ENCODE measurements around the gene ARMC9. TPM values are rescaled to one million over a fixed set of nuclear protein-coding genes. Genes with fewer than 3 reads are reported as not detected.

The ARMC9 gene
- total and polyA plus RNA-seq, 2 of the 13 experiments (the other 11 are each of a cell fraction or from before 2014, with no cell fraction given) = 9.1 to 12.8 TPM

DNA sequence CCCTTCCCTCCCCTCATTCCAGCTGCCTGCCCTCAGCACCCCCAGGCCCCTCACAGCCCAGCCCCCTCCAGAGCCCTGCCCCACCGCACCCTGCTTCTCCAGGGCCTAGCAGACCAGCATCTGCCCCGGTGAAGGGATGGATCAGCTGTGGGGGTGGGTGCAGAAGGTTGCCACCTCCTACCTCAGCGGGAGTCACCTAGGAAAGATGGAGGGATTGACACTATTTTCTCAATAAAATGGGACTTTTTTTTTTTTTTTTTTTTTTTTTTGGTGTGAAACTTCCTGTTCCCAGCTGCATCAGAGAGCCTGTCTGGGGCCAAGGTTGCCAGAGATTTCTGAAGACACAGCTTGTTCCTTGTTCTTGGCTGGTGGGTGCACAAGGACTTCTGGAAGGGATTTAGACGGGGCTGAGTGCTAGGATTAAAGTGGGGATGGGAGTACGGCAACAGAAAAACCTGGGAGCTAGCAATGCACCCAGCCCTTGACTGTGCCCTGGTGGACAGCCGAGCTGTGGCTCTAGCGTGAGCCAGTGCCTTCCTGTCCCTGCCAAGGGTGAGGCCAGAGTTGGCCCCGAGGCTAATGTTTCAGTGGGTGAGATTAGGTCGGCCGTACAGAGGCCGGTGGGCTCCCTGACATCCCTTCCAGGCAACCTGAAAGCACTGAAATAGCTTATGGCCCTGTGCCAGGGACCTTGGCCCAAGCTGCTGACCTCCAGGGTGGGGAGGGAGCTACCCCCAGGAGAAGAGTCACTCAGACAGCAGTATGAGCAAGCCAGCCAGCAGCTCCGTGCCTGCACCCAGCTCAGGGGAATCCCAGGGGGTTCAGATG, 201.6 kb downstream of the ARMC9 start (continued):
- TF ChIP-seq, protein P1, sequence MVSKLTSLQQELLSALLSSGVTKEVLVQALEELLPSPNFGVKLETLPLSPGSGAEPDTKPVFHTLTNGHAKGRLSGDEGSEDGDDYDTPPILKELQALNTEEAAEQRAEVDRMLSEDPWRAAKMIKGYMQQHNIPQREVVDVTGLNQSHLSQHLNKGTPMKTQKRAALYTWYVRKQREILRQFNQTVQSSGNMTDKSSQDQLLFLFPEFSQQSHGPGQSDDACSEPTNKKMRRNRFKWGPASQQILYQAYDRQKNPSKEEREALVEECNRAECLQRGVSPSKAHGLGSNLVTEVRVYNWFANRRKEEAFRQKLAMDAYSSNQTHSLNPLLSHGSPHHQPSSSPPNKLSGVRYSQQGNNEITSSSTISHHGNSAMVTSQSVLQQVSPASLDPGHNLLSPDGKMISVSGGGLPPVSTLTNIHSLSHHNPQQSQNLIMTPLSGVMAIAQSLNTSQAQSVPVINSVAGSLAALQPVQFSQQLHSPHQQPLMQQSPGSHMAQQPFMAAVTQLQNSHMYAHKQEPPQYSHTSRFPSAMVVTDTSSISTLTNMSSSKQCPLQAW (CRISPR knock-in tag; IDR thresholded peaks at IDR 0.05) = no peak
- no peak for TF ChIP-seq MTF2 (CRISPR knock-in tag; IDR thresholded peaks at IDR 0.05; ENCODE audit: borderline replicate concordance)
- TF ChIP-seq, protein P2, sequence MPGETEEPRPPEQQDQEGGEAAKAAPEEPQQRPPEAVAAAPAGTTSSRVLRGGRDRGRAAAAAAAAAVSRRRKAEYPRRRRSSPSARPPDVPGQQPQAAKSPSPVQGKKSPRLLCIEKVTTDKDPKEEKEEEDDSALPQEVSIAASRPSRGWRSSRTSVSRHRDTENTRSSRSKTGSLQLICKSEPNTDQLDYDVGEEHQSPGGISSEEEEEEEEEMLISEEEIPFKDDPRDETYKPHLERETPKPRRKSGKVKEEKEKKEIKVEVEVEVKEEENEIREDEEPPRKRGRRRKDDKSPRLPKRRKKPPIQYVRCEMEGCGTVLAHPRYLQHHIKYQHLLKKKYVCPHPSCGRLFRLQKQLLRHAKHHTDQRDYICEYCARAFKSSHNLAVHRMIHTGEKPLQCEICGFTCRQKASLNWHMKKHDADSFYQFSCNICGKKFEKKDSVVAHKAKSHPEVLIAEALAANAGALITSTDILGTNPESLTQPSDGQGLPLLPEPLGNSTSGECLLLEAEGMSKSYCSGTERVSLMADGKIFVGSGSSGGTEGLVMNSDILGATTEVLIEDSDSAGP (CRISPR knock-in tag; IDR thresholded peaks at IDR 0.05; ENCODE audit: borderline replicate concordance) = peak; percentile 22; the same call in 1 of the 2 replicates
- TF ChIP-seq LCORL (IDR thresholded peaks at IDR 0.05) = no peak
- no peak for TF ChIP-seq LCORL (CRISPR knock-in tag; IDR thresholded peaks at IDR 0.05)
- TF ChIP-seq NR2F1 (CRISPR knock-in tag; IDR thresholded peaks at IDR 0.05) = peak; percentile 52 to 85; a peak in 3 of 4 replicates
- TF ChIP-seq HNRNPH1 (optimal IDR thresholded peaks at IDR 0.05; ENCODE audit: low read depth, low read length) = no peak
- no peak for TF ChIP-seq ZNF644 (CRISPR knock-in tag; IDR thresholded peaks at IDR 0.05; ENCODE audit: low read depth)
- TF ChIP-seq, protein P3, sequence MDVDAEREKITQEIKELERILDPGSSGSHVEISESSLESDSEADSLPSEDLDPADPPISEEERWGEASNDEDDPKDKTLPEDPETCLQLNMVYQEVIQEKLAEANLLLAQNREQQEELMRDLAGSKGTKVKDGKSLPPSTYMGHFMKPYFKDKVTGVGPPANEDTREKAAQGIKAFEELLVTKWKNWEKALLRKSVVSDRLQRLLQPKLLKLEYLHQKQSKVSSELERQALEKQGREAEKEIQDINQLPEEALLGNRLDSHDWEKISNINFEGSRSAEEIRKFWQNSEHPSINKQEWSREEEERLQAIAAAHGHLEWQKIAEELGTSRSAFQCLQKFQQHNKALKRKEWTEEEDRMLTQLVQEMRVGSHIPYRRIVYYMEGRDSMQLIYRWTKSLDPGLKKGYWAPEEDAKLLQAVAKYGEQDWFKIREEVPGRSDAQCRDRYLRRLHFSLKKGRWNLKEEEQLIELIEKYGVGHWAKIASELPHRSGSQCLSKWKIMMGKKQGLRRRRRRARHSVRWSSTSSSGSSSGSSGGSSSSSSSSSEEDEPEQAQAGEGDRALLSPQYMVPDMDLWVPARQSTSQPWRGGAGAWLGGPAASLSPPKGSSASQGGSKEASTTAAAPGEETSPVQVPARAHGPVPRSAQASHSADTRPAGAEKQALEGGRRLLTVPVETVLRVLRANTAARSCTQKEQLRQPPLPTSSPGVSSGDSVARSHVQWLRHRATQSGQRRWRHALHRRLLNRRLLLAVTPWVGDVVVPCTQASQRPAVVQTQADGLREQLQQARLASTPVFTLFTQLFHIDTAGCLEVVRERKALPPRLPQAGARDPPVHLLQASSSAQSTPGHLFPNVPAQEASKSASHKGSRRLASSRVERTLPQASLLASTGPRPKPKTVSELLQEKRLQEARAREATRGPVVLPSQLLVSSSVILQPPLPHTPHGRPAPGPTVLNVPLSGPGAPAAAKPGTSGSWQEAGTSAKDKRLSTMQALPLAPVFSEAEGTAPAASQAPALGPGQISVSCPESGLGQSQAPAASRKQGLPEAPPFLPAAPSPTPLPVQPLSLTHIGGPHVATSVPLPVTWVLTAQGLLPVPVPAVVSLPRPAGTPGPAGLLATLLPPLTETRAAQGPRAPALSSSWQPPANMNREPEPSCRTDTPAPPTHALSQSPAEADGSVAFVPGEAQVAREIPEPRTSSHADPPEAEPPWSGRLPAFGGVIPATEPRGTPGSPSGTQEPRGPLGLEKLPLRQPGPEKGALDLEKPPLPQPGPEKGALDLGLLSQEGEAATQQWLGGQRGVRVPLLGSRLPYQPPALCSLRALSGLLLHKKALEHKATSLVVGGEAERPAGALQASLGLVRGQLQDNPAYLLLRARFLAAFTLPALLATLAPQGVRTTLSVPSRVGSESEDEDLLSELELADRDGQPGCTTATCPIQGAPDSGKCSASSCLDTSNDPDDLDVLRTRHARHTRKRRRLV (CRISPR knock-in tag; IDR thresholded peaks at IDR 0.05) = no peak
- no peak for TF ChIP-seq ATF1 (CRISPR knock-in tag; IDR thresholded peaks at IDR 0.05)
- TF ChIP-seq, protein P4, sequence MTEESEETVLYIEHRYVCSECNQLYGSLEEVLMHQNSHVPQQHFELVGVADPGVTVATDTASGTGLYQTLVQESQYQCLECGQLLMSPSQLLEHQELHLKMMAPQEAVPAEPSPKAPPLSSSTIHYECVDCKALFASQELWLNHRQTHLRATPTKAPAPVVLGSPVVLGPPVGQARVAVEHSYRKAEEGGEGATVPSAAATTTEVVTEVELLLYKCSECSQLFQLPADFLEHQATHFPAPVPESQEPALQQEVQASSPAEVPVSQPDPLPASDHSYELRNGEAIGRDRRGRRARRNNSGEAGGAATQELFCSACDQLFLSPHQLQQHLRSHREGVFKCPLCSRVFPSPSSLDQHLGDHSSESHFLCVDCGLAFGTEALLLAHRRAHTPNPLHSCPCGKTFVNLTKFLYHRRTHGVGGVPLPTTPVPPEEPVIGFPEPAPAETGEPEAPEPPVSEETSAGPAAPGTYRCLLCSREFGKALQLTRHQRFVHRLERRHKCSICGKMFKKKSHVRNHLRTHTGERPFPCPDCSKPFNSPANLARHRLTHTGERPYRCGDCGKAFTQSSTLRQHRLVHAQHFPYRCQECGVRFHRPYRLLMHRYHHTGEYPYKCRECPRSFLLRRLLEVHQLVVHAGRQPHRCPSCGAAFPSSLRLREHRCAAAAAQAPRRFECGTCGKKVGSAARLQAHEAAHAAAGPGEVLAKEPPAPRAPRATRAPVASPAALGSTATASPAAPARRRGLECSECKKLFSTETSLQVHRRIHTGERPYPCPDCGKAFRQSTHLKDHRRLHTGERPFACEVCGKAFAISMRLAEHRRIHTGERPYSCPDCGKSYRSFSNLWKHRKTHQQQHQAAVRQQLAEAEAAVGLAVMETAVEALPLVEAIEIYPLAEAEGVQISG (CRISPR knock-in tag; IDR thresholded peaks at IDR 0.05) = no peak
- TF ChIP-seq ZNF282 (IDR thresholded peaks at IDR 0.05; ENCODE audit: partially characterized antibody) = no peak
- TF ChIP-seq, protein P5, sequence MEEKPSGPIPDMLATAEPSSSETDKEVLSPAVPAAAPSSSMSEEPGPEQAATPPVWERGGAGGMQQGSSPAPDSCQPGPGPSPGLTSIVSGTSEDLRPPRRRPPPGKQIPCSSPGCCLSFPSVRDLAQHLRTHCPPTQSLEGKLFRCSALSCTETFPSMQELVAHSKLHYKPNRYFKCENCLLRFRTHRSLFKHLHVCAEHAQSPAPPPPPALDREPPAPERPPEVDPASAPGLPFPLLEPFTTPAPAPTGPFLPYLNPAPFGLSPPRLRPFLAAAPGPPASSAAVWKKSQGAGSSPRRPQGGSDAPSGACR (CRISPR knock-in tag; IDR thresholded peaks at IDR 0.05) = no peak
- TF ChIP-seq, protein P6, sequence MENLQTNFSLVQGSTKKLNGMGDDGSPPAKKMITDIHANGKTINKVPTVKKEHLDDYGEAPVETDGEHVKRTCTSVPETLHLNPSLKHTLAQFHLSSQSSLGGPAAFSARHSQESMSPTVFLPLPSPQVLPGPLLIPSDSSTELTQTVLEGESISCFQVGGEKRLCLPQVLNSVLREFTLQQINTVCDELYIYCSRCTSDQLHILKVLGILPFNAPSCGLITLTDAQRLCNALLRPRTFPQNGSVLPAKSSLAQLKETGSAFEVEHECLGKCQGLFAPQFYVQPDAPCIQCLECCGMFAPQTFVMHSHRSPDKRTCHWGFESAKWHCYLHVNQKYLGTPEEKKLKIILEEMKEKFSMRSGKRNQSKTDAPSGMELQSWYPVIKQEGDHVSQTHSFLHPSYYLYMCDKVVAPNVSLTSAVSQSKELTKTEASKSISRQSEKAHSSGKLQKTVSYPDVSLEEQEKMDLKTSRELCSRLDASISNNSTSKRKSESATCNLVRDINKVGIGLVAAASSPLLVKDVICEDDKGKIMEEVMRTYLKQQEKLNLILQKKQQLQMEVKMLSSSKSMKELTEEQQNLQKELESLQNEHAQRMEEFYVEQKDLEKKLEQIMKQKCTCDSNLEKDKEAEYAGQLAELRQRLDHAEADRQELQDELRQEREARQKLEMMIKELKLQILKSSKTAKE (CRISPR knock-in tag; IDR thresholded peaks at IDR 0.05; ENCODE audit: borderline replicate concordance) = no peak

Data from HepG2 (cell line).